ENCODE measurements around the gene DPH6.
"Not testable (repeated sequence)": the region's sequence is repeated elsewhere in the genome, so short reads cannot be mapped to it uniquely, and the experiment has no call there.

Gene DPH6

GRCh38 chr15:35376707-35377106 lies 169.3 kb downstream of the DPH6 start:
- no peak for TF ChIP-seq Cebpa-rat (IDR thresholded peaks at IDR 0.05)

GRCh38 chr15:35374661-35375060 lies 171.3 kb downstream of the DPH6 start:
- no peaks in the 10 kb centered on the region for H3K36me3 ChIP-seq
- no peaks in the 10 kb centered on the region for H3K27me3 ChIP-seq
- no peaks in the 10 kb centered on the region for H3K9me3 ChIP-seq
- no peak overlapping the region for H3K27ac ChIP-seq
- no peak overlapping the region for H3K9ac ChIP-seq
- H3K4me1 ChIP-seq: no peaks in the 10 kb centered on the region
- no peak overlapping the region for H3K4me3 ChIP-seq
- no peak for TF ChIP-seq Cebpa-rat (IDR thresholded peaks at IDR 0.05)
- H4K20me1 ChIP-seq: no peaks in the 10 kb centered on the region
- no peak overlapping the region for H3K4me2 ChIP-seq

More at GRCh38 chr15:35376707-35377106, 169.3 kb downstream of the DPH6 start:
- Histone ChIP-seq H3K9ac (no peak overlapping the region), H3K27me3 (no peaks in the 10 kb centered on the region), H4K20me1 (no peaks in the 10 kb centered on the region), H3K36me3 (no peaks in the 10 kb centered on the region), H3K4me2 (no peak overlapping the region), H3K9me3 (no peaks in the 10 kb centered on the region), H3K4me1 (no peaks in the 10 kb centered on the region), H3K27ac (no peak overlapping the region), H3K4me3 (no peak overlapping the region)

- Histone ChIP-seq H3K4me2 (no peak overlapping the region), H3K4me1 (no peaks in the 10 kb centered on the region), H3K9ac (no peak overlapping the region), H3K27me3 (no peaks in the 10 kb centered on the region), H3K27ac (no peak overlapping the region), H3K36me3 (no peaks in the 10 kb centered on the region), H4K20me1 (no peaks in the 10 kb centered on the region), H3K4me3 (no peak overlapping the region), H3K9me3 (peaks cover 36% of the 10 kb centered on the region)
- TF ChIP-seq Cebpa-rat (IDR thresholded peaks at IDR 0.05): no peak
These were observed 183.7 kb downstream of the DPH6 start for GRCh38 chr15:35362195-35362829.

- Histone ChIP-seq H4K20me1 (no peaks in the 10 kb centered on the region), H3K27ac (no peak overlapping the region), H3K4me1 (no peaks in the 10 kb centered on the region), H3K36me3 (no peaks in the 10 kb centered on the region), H3K9ac (no peak overlapping the region), H3K27me3 (no peaks in the 10 kb centered on the region), H3K9me3 (peaks cover 47% of the 10 kb centered on the region), H3K4me2 (no peak overlapping the region), H3K4me3 (no peak overlapping the region)
- no peak for TF ChIP-seq Cebpa-rat (IDR thresholded peaks at IDR 0.05)
These were observed 187.1 kb downstream of the DPH6 start for GRCh38 chr15:35358824-35359223.

GRCh38 chr15:35351059-35351458 lies 194.9 kb downstream of the DPH6 start:
- Histone ChIP-seq H4K20me1 (no peaks in the 10 kb centered on the region), H3K9me3 (peaks cover 2% of the 10 kb centered on the region; the same call in 1 of the 2 replicates), H3K4me3 (no peak overlapping the region), H3K9ac (no peak overlapping the region), H3K27me3 (no peaks in the 10 kb centered on the region), H3K4me1 (no peaks in the 10 kb centered on the region), H3K4me2 (no peak overlapping the region), H3K36me3 (no peaks in the 10 kb centered on the region), H3K27ac (no peak overlapping the region)
- TF ChIP-seq Cebpa-rat (IDR thresholded peaks at IDR 0.05): no peak

- Histone ChIP-seq H3K4me1 (no peaks in the 10 kb centered on the region), H3K27ac (no peak overlapping the region), H3K4me2 (no peak overlapping the region), H4K20me1 (no peaks in the 10 kb centered on the region), H3K27me3 (no peaks in the 10 kb centered on the region), H3K9ac (no peak overlapping the region), H3K9me3 (no peaks in the 10 kb centered on the region), H3K36me3 (no peaks in the 10 kb centered on the region), H3K4me3 (no peak overlapping the region)
- no peak for TF ChIP-seq Cebpa-rat (IDR thresholded peaks at IDR 0.05)
These were observed 196.0 kb downstream of the DPH6 start for GRCh38 chr15:35349916-35350315.

- Histone ChIP-seq H3K36me3 (no peaks in the 10 kb centered on the region), H3K9me3 (no peaks in the 10 kb centered on the region), H3K4me2 (no peak overlapping the region), H4K20me1 (no peaks in the 10 kb centered on the region), H3K4me3 (no peak overlapping the region), H3K27ac (no peak overlapping the region), H3K4me1 (no peaks in the 10 kb centered on the region), H3K9ac (no peak overlapping the region), H3K27me3 (no peaks in the 10 kb centered on the region)
- TF ChIP-seq Cebpa-rat (IDR thresholded peaks at IDR 0.05): no peak
These were observed 215.0 kb downstream of the DPH6 start for GRCh38 chr15:35330916-35331315.

GRCh38 chr15:35330048-35330695 lies 215.8 kb downstream of the DPH6 start:
- no peak for TF ChIP-seq Cebpa-rat (IDR thresholded peaks at IDR 0.05)
- H3K4me2 ChIP-seq: no peak overlapping the region
- H4K20me1 ChIP-seq: no peaks in the 10 kb centered on the region
- H3K36me3 ChIP-seq: no peaks in the 10 kb centered on the region
- no peak overlapping the region for H3K27ac ChIP-seq
- no peak overlapping the region for H3K4me3 ChIP-seq
- no peak overlapping the region for H3K9ac ChIP-seq
- H3K9me3 ChIP-seq: no peaks in the 10 kb centered on the region
- H3K4me1 ChIP-seq: no peaks in the 10 kb centered on the region
- no peaks in the 10 kb centered on the region for H3K27me3 ChIP-seq

- Histone ChIP-seq H3K27me3 (no peaks in the 10 kb centered on the region), H3K4me2 (no peak overlapping the region), H3K9me3 (no peaks in the 10 kb centered on the region), H4K20me1 (no peaks in the 10 kb centered on the region), H3K4me1 (no peaks in the 10 kb centered on the region), H3K27ac (no peak overlapping the region), H3K36me3 (no peaks in the 10 kb centered on the region), H3K9ac (no peak overlapping the region), H3K4me3 (no peak overlapping the region)
- no peak for TF ChIP-seq Cebpa-rat (IDR thresholded peaks at IDR 0.05)
These were observed 216.4 kb downstream of the DPH6 start for GRCh38 chr15:35329521-35329961.

- H3K4me3 ChIP-seq, H3K9me3 ChIP-seq: not testable (repeated sequence)
These were observed 217.1 kb downstream of the DPH6 start for GRCh38 chr15:35328836-35329235.

More at GRCh38 chr15:35328836-35329235, 217.1 kb downstream of the DPH6 start:
- H3K4me1 ChIP-seq, H3K9ac ChIP-seq, H3K4me2 ChIP-seq, H3K27me3 ChIP-seq, H4K20me1 ChIP-seq, H3K36me3 ChIP-seq, H3K27ac ChIP-seq: not testable (repeated sequence)
